GM08714 (cell line): ENCODE results near the gene MIA2.
"Not testable (repeated sequence)": the region's sequence is repeated elsewhere in the genome, so short reads cannot be mapped to it uniquely, and the experiment has no call there.

Experiments
- H3K4me3 ChIP-seq: fragments of 200-500 bp; sonication (Bioruptor generic); 2 replicates; pipeline ENCODE4 v1.5.1; 2014; ENCODE audit warnings: mild to moderate bottlenecking, low read length, inconsistent platforms
- ZNF274 ChIP-seq: IDR thresholded peaks from 2 replicates; pipeline ENCODE4 v1.6.1; 2012; ENCODE audit warnings: mild to moderate bottlenecking, low read depth, low read length

MIA2 gene

DNA sequence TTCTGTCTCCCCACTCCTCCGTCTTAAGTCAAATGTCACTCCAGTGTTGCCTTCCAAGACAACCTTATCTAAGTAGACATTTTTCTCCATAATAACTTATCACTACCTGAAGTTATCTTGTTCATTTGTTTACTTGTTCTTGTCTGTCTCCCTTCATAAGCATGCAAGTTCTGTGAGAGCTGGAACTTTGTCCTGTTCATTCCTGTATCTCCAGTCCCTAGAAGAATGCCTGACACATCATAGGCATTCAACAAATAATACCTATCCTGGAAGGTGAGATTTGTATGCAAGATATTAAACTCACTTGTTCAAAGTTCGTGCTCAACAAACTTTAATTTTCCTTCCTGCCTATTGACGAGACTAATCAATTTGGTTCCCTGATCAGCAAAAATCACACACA lies 5.7 kb upstream of the MIA2 start:
- TF ChIP-seq ZNF274 = no peak
- H3K4me3 ChIP-seq = no peak overlapping the region

DNA sequence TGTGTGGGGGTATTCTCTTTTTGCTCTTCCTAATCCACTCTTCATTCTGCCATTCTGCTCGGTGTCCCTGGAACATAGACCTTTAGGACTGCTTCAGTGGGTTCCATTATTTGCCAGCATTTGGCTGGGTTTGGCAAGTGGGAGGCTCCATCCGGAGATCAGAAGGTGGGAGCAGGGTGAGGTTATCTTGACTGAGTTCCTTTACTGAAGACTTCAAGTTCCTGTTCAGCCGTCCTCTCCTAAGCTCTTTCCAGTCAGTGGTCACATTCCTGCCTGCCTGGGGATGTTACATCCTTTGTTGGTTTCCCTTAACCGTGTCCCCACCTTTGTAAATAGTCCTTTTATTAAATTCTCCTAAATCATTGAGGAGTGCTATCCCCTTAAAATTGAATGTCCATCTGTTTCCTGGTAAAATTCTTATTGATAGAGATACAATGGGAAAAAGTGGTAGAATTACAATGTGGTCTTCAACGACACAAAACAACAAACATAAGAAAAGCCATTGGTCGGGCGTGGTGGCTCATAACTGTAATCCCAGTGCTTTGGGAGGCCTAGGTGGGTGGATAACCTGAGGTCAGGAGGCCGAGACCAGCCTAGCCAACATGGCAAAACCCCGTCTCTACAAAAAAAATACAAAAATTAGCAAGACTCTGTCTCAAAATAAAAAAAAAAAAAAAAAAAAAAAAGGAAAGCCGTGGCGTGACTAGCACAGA lies 5.0 kb upstream of the MIA2 start:
- no peak for TF ChIP-seq ZNF274
- H3K4me3 ChIP-seq = no peak overlapping the region

DNA sequence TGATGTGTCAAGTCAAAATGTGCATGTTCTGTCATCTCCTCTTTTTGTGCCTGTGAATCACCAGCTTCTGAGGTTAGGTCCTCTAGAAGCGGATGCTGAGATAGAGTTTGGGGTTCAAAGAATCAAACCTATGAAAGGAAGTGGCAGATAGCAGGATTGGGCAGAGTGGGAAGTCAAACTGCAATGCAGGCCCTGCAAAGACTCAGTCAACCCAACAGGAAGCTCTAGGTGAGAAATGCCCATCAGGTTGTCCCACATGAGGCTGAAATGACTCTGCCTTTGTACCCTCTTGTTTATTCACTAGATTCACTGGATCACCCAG lies 4.5 kb upstream of the MIA2 start:
- H3K4me3 ChIP-seq = no peak overlapping the region
- no peak for TF ChIP-seq ZNF274

DNA sequence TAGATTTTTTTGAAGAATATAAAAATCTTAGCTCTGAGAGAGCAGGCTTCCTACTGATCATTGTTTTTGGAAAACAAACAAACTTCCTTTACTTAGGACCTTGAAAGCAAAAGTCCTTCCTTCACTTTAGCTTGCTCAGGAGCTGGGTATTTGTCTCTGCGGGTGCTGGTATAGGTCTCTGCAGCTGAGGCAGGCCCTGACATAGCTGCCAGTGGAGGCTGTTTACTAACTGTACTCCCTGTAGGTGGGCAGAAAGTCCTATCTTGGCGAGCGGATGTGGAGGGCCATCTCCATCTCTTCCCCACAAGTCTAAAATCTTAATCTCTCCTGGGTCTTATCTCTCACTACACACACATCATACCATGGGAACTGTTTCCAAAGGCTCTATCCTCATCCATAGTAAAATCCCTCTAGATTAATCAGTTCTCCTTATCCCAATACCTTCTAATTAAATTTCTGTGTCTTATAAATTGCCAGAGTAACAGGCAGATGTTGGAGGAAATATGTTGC lies 4.1 kb upstream of the MIA2 start:
- H3K4me3 ChIP-seq = no peak overlapping the region
- TF ChIP-seq ZNF274 = no peak

DNA sequence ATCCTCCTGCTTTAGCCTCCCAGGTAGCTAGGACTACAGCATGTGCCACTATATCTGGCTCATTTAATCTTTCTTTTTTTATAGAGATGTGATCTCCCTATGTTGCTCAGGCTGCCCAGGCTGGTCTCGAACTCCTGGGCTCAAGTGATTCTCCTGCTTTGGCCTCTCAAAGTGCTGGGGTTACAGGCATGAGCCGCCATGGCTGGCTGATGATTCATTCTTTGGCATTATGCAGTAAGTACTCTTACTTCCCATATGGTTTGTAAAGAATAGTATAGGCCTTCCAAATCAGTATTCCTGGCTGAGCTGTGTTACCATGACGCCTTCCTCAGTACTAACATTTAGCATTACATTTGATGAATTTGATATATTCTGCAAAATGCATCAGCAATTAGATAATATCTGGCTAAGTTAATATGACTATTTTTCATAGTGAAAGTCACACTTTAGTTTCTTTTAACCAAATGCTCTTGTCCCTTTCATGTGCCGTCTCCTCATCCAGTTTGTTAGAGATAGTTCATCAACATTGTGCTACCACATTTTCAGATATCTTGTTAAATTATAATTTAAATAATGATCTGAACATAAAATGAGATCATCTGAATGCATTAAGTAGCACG lies 3.2 kb upstream of the MIA2 start:
- no peak for TF ChIP-seq ZNF274
- no peak overlapping the region for H3K4me3 ChIP-seq

DNA sequence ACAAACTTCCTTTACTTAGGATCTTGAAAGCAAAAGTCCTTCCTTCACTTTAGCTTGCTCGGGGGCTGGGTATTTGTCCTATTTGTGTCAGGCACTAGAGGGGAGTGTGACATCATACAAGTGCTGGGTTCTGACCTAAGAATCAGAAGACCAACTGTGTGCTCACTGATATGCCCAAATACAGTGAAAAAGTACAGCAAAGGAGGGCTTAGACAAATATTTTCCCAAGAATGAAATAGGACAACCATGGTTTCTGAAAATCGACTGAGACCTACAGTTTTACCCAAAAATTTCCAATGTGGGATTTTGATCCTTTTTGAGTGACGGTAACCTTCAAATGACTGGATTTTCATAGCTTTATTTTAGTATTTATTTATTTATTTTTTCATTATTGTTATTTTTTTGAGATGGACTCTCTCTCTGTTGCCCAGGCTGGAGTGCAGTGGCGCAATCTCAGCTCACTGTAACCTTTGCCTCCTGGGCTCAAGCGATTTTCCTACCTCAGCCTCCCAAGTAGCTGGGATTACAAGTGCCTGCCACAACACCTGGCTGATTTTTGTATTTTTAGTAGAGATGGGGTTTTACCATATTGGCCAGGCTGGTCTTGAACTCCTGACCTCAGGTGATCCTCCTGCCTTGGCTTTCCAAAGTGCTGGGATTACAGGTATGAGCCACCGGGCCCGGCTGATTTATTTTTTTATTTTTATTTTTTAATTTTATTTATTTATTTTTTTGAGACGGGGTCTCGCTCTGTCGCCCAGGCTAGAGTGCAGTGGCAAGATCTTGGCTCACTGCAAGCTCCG lies 1.8 kb upstream of the MIA2 start:
- H3K4me3 ChIP-seq = not testable (repeated sequence)

DNA sequence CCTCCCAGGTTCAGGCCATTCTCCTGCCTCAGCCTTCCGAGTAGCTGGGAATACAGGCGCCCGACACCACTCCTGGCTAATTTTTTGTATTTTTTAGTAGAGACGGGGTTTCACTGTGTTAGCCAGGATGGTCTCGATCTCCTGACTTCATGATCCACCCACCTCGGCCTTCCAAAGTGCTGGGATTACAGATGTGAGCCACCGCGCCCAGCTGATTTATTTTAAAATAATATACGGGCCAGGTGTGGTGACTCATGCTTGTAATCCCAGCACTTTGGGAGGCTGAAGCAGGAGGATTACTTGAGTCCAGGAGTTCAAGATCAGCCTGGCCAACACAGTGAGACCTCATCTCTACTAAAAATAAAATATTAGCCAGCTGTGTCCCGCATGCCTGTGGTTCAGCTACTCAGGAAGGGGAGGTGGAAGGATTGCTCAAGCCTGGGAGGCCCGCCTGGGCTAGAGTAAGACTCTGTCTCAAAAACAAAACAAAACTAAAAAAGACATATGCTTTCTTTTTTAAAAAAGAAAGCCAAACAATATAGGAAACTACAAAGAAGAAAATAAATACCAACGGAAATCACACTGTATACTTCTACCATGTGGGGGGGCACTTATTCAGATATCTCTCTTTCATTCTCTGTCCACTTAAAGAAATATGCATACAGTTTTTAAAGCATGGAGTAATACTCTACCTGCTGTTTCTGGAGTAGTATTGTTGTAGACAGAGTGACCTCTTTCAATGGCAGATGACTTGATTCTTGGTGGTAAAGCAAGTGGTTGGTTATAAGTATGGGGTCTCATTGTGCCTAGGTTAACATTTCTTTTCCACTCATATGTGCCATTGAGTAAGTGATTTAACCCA lies 930 bp upstream of the MIA2 start:
- no peak overlapping the region for H3K4me3 ChIP-seq
- TF ChIP-seq ZNF274 = no peak

DNA sequence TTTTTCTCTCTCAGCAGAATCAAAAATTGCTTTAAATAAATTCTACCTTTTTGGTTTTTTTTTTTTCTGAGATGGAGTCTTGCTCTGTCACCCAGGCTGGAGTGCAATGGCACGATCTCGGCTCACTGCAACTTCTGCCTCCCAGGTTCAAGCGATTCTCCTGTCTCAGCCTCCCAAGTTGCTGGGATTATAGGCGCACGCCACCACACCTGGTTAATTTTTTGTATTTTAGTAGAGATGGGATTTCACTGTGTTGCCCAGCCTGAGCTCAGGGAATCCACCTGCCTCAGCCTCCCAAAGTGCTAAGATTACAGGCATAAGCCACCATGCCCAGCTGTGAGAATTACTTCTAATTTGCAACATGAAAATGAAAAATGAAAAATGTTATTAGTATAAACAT lies 1.3 kb downstream of the MIA2 start:
- not testable (repeated sequence) for H3K4me3 ChIP-seq

DNA sequence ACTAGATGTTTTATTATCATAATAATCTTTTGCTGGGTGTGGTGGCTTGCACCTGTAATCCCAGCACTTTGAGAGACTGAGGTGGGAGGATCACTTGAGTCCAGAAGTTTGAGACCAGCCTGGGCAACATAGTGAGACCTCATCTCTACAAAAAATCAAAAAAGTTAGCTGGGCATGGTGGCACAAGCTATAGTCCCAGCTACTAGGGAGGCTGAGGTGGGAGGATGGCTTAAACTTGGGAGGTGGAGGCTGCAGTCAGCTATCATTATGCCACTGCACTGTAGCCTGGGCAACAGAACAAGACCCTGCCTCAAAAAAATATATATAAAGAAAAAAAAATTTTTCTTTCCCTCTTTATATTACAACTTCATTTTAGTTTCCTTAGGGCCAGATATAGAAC lies 1.8 kb downstream of the MIA2 start:
- H3K4me3 ChIP-seq = not testable (repeated sequence)

DNA sequence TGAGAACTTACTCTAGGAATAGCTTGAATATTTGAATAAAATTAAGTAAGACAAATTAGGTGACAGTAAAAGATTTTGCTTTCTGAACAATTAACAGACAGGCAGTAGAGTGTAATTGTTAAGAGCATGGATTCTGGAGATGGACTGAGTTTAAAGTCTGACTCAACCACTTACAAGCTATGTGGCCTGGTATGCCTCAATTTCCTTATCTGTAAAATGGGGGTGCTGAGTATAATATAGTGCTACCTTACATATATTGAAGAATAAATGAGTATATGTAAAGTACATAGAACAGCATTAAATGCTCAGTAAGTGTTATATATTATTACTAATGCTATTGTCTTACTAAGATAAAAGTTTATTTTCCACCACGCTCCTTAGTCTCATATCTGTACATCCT lies 7.1 kb downstream of the MIA2 start:
- TF ChIP-seq ZNF274 = no peak

DNA sequence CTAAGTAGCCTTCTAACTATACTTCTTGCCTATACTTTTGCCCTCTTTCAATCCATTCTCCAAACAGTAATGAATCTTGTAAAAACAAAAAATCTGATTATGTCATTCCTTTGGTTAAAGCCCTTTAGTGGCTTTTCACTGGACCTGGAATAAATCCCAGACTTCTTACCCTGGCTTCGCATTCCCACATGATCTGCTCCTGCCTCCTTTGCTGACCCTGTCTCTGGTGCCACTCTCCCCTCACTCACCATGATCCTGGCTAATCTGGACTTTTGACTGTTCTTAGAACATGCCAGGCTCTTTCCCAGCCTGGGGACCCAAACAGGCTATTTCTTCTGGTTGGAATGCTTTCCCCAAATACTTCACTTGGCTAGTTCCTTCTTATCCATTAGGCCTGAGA lies 7.9 kb downstream of the MIA2 start:
- TF ChIP-seq ZNF274 = no peak
- H3K4me3 ChIP-seq = no peak overlapping the region

More for the DNA sequence above, 7.1 kb downstream of the MIA2 start:
- no peak overlapping the region for H3K4me3 ChIP-seq

DNA sequence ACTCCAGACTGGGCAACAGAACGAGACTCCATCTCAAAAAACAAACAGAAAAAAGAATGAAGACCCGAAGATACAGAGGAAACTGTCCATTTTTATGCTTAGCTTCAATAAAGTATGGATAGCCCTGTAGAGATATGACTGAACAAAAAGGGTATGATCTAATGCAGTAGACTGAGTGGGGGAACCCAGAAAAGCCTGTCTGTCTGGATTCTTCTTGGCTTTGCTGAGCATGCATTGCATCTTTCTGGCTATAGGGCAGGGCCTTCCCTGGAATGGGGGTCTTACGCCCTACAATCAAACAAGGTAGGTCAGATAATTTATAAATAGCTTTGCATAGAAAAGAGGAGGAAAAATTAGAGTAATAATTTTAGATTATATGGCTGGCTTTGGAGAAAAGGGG lies 10.1 kb downstream of the MIA2 start:
- no peak for TF ChIP-seq ZNF274
- H3K4me3 ChIP-seq = no peak overlapping the region

DNA sequence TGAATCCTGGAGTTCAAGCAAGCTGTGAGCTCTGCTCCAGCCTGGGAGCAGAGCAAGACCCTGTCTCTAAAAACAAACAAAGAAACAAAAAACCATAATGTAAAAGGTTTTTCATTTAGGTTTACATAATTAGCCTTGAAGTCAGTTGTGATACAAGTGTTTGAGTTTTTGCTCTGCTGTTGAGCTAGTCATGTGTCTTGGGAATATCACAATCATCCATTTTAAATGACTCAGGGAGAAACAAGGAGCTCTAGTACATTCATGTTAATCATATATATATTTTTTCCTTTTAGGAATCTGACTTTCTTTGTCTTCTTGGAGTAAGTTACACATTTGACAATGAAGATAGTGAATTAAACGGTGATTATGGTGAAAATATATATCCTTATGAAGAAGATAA lies 12.9 kb downstream of the MIA2 start:
- TF ChIP-seq ZNF274 = no peak
- no peak overlapping the region for H3K4me3 ChIP-seq

DNA sequence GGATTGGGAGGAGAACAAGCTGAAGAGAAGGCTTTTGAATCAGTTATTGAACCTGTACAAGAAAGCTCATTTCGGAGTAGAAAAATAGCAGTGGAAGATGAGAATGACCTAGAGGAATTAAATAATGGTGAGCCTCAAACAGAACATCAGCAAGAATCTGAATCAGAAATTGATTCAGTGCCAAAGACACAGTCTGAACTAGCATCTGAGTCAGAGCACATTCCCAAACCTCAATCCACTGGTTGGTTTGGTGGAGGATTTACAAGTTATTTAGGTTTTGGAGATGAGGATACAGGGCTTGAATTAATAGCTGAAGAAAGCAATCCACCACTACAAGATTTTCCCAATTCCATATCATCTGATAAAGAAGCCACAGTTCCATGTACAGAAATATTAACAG lies 13.5 kb downstream of the MIA2 start:
- no peak overlapping the region for H3K4me3 ChIP-seq
- no peak for TF ChIP-seq ZNF274
